Mesothelial cell of epicardium (in vitro differentiated cells): ENCODE measurements around the gene NFKBIZ. TPM values are rescaled to one million over a fixed set of nuclear protein-coding genes. Genes with fewer than 3 reads are reported as not detected.

Experiments
- DNase-seq, 2 experiments: peaks; one replicate each; pipeline ENCODE4 v3.0.0; 2021; ENCODE audit warnings: low spot score in 2 of 2; ENCODE audit not compliant: unreplicated experiment in 2 of 2
- H3K27ac Mint-ChIP-seq: 2 replicates; pipeline ENCODE4 v1.8.0; 2021; ENCODE audit warnings: mixed read lengths
- H3K27me3 Mint-ChIP-seq: 2 replicates; pipeline ENCODE4 v1.8.0; 2021; ENCODE audit warnings: low read depth, mixed read lengths
- H3K36me3 Mint-ChIP-seq: 2 replicates; pipeline ENCODE4 v1.8.0; 2021; ENCODE audit warnings: mixed read lengths
- H3K4me1 Mint-ChIP-seq: 2 replicates; pipeline ENCODE4 v1.8.0; 2021; ENCODE audit warnings: mixed read lengths
- H3K4me3 Mint-ChIP-seq: 2 replicates; pipeline ENCODE4 v1.8.0; 2021; ENCODE audit warnings: mild to moderate bottlenecking, moderate library complexity, mixed read lengths
- H3K9me3 Mint-ChIP-seq: 2 replicates; pipeline ENCODE4 v1.8.0; 2021; ENCODE audit warnings: mixed read lengths
- total RNA-seq: library from RNA; stranded (reverse); gene quantifications from 3 replicates; pipeline ENCODE4 v1.2.1, GENCODE V29; 2021
- TF ChIP-seq, protein P1 (sequence below): fragments of 200-600 bp; sonication (generic); IDR thresholded peaks from one replicate; pipeline ENCODE4 v1.5.0; 2021; ENCODE audit warnings: antibody characterized with exemption; ENCODE audit not compliant: unreplicated experiment

Gene NFKBIZ
- total RNA-seq, 1 donor from 2014 or later, result 142 TPM

DNA sequence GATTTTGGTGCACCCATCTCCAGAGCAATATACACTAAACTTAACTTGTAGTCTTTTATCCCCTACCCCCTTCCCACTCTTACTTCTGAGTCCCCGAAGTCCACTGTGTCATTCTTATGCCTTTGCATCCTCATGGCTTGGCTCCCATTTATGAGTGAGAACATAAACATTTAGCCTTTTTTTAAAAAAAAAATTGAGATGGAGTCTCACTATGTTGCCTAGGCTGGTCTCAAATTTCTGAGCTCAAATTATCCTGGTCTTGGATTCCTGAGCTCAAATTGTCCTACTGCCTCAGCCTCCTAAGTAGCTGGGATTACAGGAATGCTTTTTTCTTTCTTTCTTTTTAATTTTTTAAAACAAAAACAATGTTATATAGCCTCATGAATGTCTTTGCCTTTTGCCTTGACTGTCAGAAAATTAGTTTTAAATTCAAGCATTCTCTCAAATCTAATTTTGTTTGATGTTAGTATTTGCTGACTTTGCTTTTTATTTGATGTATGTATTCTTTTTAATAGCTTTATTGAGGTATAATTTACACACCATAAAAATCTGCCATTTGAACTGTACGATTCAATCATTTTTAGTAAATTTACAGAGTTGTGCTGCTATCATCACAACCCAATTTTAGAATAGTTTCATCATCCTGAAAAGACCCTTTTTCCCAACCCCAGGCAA, 46.9 kb downstream of the NFKBIZ start:
- no peaks in the 10 kb centered on the region for H3K27me3 Mint-ChIP-seq
- no peak overlapping the region for H3K4me3 Mint-ChIP-seq
- H3K9me3 Mint-ChIP-seq, result peaks cover 17% of the 10 kb centered on the region
- H3K27ac Mint-ChIP-seq, result no peak overlapping the region
- no peaks in the 10 kb centered on the region for H3K4me1 Mint-ChIP-seq
- TF ChIP-seq, protein P1, sequence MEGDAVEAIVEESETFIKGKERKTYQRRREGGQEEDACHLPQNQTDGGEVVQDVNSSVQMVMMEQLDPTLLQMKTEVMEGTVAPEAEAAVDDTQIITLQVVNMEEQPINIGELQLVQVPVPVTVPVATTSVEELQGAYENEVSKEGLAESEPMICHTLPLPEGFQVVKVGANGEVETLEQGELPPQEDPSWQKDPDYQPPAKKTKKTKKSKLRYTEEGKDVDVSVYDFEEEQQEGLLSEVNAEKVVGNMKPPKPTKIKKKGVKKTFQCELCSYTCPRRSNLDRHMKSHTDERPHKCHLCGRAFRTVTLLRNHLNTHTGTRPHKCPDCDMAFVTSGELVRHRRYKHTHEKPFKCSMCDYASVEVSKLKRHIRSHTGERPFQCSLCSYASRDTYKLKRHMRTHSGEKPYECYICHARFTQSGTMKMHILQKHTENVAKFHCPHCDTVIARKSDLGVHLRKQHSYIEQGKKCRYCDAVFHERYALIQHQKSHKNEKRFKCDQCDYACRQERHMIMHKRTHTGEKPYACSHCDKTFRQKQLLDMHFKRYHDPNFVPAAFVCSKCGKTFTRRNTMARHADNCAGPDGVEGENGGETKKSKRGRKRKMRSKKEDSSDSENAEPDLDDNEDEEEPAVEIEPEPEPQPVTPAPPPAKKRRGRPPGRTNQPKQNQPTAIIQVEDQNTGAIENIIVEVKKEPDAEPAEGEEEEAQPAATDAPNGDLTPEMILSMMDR, result no peak
- no peak for DNase-seq
- no peaks in the 10 kb centered on the region for H3K36me3 Mint-ChIP-seq

DNA sequence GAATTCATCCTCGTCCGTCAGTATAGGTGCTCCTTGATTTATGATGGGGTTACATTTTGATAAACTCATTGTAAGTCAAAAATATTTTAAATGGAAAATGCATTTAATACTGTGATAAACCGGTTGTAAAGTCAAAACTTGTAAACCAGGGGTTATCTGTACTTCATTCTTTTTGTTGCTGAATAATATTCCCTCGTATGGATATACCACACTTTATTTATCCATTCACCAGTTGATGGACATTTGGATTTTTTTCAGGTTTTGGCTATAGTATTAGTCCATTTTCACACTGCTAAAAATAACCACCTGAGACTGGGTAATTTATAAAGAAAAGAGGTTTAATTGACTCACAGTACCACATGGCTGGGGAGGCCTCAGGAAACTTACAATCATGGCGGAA, 47.7 kb downstream of the NFKBIZ start:
- H3K36me3 Mint-ChIP-seq, result no peaks in the 10 kb centered on the region
- H3K27me3 Mint-ChIP-seq, result no peaks in the 10 kb centered on the region
- H3K4me1 Mint-ChIP-seq, result no peaks in the 10 kb centered on the region
- DNase-seq, result no peak
- H3K9me3 Mint-ChIP-seq, result peaks cover 17% of the 10 kb centered on the region
- TF ChIP-seq, protein P1, result no peak
- no peak overlapping the region for H3K4me3 Mint-ChIP-seq
- no peak overlapping the region for H3K27ac Mint-ChIP-seq

GRCh38 chr3:101898039-101898438, 48.7 kb downstream of the NFKBIZ start:
- no peak overlapping the region for H3K27ac Mint-ChIP-seq
- no peak overlapping the region for H3K4me3 Mint-ChIP-seq
- TF ChIP-seq, protein P1, result no peak
- no peaks in the 10 kb centered on the region for H3K27me3 Mint-ChIP-seq
- H3K9me3 Mint-ChIP-seq, result peaks cover 17% of the 10 kb centered on the region
- no peaks in the 10 kb centered on the region for H3K4me1 Mint-ChIP-seq
- H3K36me3 Mint-ChIP-seq, result no peaks in the 10 kb centered on the region
- DNase-seq, result no peak

DNA sequence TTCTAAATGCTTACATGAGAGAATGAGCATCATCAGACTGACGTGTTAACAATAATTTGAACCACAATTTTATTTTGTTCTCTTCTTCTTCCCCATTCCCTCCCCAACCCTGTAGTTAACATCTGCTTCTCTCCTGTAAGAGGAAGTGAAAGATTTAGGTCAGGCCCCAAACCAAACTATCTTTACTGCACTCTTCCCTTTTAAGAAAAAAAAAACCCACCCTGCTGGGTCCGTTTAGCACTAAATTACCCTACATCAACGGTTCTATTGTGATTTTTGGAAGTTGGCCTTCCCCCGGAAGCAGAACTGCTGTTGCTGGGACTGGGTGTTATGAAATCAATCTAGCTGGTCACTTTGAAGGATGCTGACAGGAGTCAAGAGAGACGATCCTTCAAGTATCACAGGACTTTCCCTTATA, 49.4 kb downstream of the NFKBIZ start:
- H3K27ac Mint-ChIP-seq, result no peak overlapping the region

DNA sequence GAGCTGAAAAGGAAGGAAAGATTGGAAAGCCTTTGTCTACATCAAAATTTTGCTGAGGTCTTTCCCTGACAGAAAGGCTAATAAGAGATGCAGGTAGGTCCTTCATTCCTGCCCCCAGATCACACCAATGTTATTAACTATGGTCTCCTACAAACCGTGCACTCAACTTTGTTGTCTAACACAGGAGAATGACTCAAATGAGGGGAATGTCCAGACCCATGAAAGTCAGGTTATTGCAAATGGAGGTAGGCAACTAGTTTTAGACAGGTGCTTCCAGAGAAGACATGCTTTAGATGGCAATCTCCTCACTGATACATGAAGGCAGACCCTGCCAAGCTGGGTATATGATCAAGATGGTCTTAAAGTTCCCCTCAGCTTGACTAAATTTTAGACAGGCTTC, 51.0 kb downstream of the NFKBIZ start:
- TF ChIP-seq, protein P1, result no peak

More for the DNA sequence above, 49.4 kb downstream of the NFKBIZ start:
- Mint-ChIP-seq H3K9me3 (peaks cover 17% of the 10 kb centered on the region), H3K4me3 (no peak overlapping the region), H3K4me1 (peaks cover 3% of the 10 kb centered on the region), H3K27me3 (no peaks in the 10 kb centered on the region), H3K36me3 (no peaks in the 10 kb centered on the region)
- TF ChIP-seq, protein P1, result no peak
- no peak for DNase-seq

More for the DNA sequence above, 51.0 kb downstream of the NFKBIZ start:
- H3K36me3 Mint-ChIP-seq, result no peaks in the 10 kb centered on the region
- DNase-seq, result no peak
- no peaks in the 10 kb centered on the region for H3K27me3 Mint-ChIP-seq
- H3K9me3 Mint-ChIP-seq, result peaks cover 6% of the 10 kb centered on the region
- no peak overlapping the region for H3K4me3 Mint-ChIP-seq
- H3K27ac Mint-ChIP-seq, result no peak overlapping the region
- peaks cover 3% of the 10 kb centered on the region for H3K4me1 Mint-ChIP-seq
